Loucy (cell line): ENCODE measurements around the gene ZNF276.

Experiments used
- CTCF ChIP-seq: fragments of 200-600 bp; sonication (generic); conservative IDR thresholded peaks from 2 replicates; pipeline ENCODE4 v1.5.1; 2014; ENCODE audit warnings: mild to moderate bottlenecking, antibody characterized with exemption, low read length
- EZH2phosphoT487 ChIP-seq: fragments of 200-600 bp; IDR thresholded peaks from 2 replicates; pipeline ENCODE4 v1.6.1; 2018; ENCODE audit warnings: antibody characterized with exemption, mild to moderate bottlenecking, moderate library complexity, borderline replicate concordance

- TF ChIP-seq CTCF (no peak), EZH2phosphoT487 (no peak)
Observed at GRCh38 chr16:89727406-89728120, 6.2 kb downstream of the ZNF276 start.
